IPS-20b (cell line): ENCODE measurements around the gene CLDN14.

Source experiments
- H3K27ac ChIP-seq: one replicate; pipeline ENCODE4 v1.5.1; 2013; ENCODE audit warnings: low read length
- H3K27me3 ChIP-seq: 2 replicates; pipeline ENCODE4 v1.6.1; 2013; ENCODE audit warnings: mild to moderate bottlenecking, low read length, inconsistent platforms; ENCODE audit not compliant: insufficient read depth
- H3K36me3 ChIP-seq: 2 replicates; pipeline ENCODE4 v1.6.1; 2013; ENCODE audit warnings: low read depth, mild to moderate bottlenecking, inconsistent platforms, low read length, moderate library complexity; ENCODE audit not compliant: insufficient read depth
- H3K4me1 ChIP-seq: 2 replicates; pipeline ENCODE4 v1.6.1; 2013; ENCODE audit warnings: mild to moderate bottlenecking, control low read depth, inconsistent platforms, low read length, moderate library complexity; ENCODE audit not compliant: insufficient read depth
- H3K4me3 ChIP-seq: 2 replicates; pipeline ENCODE4 v1.5.1; 2013; ENCODE audit warnings: mild to moderate bottlenecking, low read length, inconsistent platforms
- H3K9ac ChIP-seq: 2 replicates; pipeline ENCODE4 v1.6.1; 2013; ENCODE audit warnings: low read depth, mild to moderate bottlenecking, inconsistent platforms, low read length, moderate library complexity
- H3K9me3 ChIP-seq: 2 replicates; pipeline ENCODE4 v1.6.1; 2013; ENCODE audit warnings: mild to moderate bottlenecking, low read depth, low read length, inconsistent platforms; ENCODE audit not compliant: insufficient read depth

Gene CLDN14

GRCh38 chr21:36511484-36512220, 31.7 kb upstream of the CLDN14 start:
- H3K4me3 ChIP-seq = no peak overlapping the region
- no peaks in the 10 kb centered on the region for H3K36me3 ChIP-seq
- no peaks in the 10 kb centered on the region for H3K4me1 ChIP-seq
- no peak overlapping the region for H3K9ac ChIP-seq
- H3K27ac ChIP-seq = no peak overlapping the region
- no peaks in the 10 kb centered on the region for H3K9me3 ChIP-seq
- no peaks in the 10 kb centered on the region for H3K27me3 ChIP-seq

- Histone ChIP-seq H3K9ac (no peak overlapping the region), H3K9me3 (no peaks in the 10 kb centered on the region), H3K36me3 (no peaks in the 10 kb centered on the region), H3K27me3 (no peaks in the 10 kb centered on the region), H3K4me3 (no peak overlapping the region), H3K4me1 (no peaks in the 10 kb centered on the region), H3K27ac (no peak overlapping the region)
These were observed 31.0 kb upstream of the CLDN14 start for GRCh38 chr21:36510911-36511310.

GRCh38 chr21:36509973-36510664, 30.2 kb upstream of the CLDN14 start:
- no peak overlapping the region for H3K27ac ChIP-seq
- H3K9me3 ChIP-seq = no peaks in the 10 kb centered on the region
- no peak overlapping the region for H3K4me3 ChIP-seq
- H3K9ac ChIP-seq = no peak overlapping the region
- H3K27me3 ChIP-seq = no peaks in the 10 kb centered on the region
- no peaks in the 10 kb centered on the region for H3K4me1 ChIP-seq
- no peaks in the 10 kb centered on the region for H3K36me3 ChIP-seq

GRCh38 chr21:36508948-36509347, 29.0 kb upstream of the CLDN14 start:
- no peaks in the 10 kb centered on the region for H3K4me1 ChIP-seq
- H3K4me3 ChIP-seq = no peak overlapping the region
- H3K9ac ChIP-seq = no peak overlapping the region
- H3K9me3 ChIP-seq = no peaks in the 10 kb centered on the region
- no peaks in the 10 kb centered on the region for H3K27me3 ChIP-seq
- H3K36me3 ChIP-seq = no peaks in the 10 kb centered on the region
- H3K27ac ChIP-seq = no peak overlapping the region

- no peak overlapping the region for H3K27ac ChIP-seq
- H3K4me3 ChIP-seq = no peak overlapping the region
These were observed 27.6 kb upstream of the CLDN14 start for GRCh38 chr21:36507397-36508018.

GRCh38 chr21:36506482-36506881, 26.6 kb upstream of the CLDN14 start:
- Histone ChIP-seq H3K9me3 (no peaks in the 10 kb centered on the region), H3K4me1 (no peaks in the 10 kb centered on the region), H3K36me3 (no peaks in the 10 kb centered on the region), H3K9ac (no peak overlapping the region), H3K4me3 (no peak overlapping the region), H3K27me3 (no peaks in the 10 kb centered on the region), H3K27ac (no peak overlapping the region)

More at GRCh38 chr21:36507397-36508018, 27.6 kb upstream of the CLDN14 start:
- Histone ChIP-seq H3K27me3 (no peaks in the 10 kb centered on the region), H3K4me1 (no peaks in the 10 kb centered on the region), H3K9ac (no peak overlapping the region), H3K36me3 (no peaks in the 10 kb centered on the region), H3K9me3 (no peaks in the 10 kb centered on the region)

GRCh38 chr21:36504067-36505058, 24.4 kb upstream of the CLDN14 start:
- Histone ChIP-seq H3K27me3 (no peaks in the 10 kb centered on the region), H3K27ac (no peak overlapping the region), H3K9ac (no peak overlapping the region), H3K4me3 (no peak overlapping the region), H3K9me3 (no peaks in the 10 kb centered on the region), H3K4me1 (no peaks in the 10 kb centered on the region), H3K36me3 (no peaks in the 10 kb centered on the region)

GRCh38 chr21:36502365-36502764, 22.4 kb upstream of the CLDN14 start:
- no peaks in the 10 kb centered on the region for H3K9me3 ChIP-seq
- H3K27me3 ChIP-seq = no peaks in the 10 kb centered on the region
- H3K27ac ChIP-seq = no peak overlapping the region
- H3K4me1 ChIP-seq = no peaks in the 10 kb centered on the region
- no peak overlapping the region for H3K4me3 ChIP-seq
- H3K9ac ChIP-seq = no peak overlapping the region
- H3K36me3 ChIP-seq = no peaks in the 10 kb centered on the region

GRCh38 chr21:36501589-36501892, 21.6 kb upstream of the CLDN14 start:
- Histone ChIP-seq H3K4me1 (no peaks in the 10 kb centered on the region), H3K4me3 (no peak overlapping the region), H3K27ac (no peak overlapping the region), H3K9ac (no peak overlapping the region), H3K27me3 (no peaks in the 10 kb centered on the region), H3K36me3 (no peaks in the 10 kb centered on the region), H3K9me3 (no peaks in the 10 kb centered on the region)

- no peak overlapping the region for H3K27ac ChIP-seq
- no peak overlapping the region for H3K4me3 ChIP-seq
- no peaks in the 10 kb centered on the region for H3K36me3 ChIP-seq
- no peak overlapping the region for H3K9ac ChIP-seq
- no peaks in the 10 kb centered on the region for H3K4me1 ChIP-seq
- H3K9me3 ChIP-seq = no peaks in the 10 kb centered on the region
- H3K27me3 ChIP-seq = no peaks in the 10 kb centered on the region
These were observed 19.9 kb upstream of the CLDN14 start for GRCh38 chr21:36499578-36500471.

- Histone ChIP-seq H3K27ac (no peak overlapping the region), H3K4me3 (no peak overlapping the region), H3K27me3 (no peaks in the 10 kb centered on the region), H3K9me3 (no peaks in the 10 kb centered on the region), H3K9ac (no peak overlapping the region), H3K4me1 (no peaks in the 10 kb centered on the region), H3K36me3 (no peaks in the 10 kb centered on the region)
These were observed 14.6 kb upstream of the CLDN14 start for GRCh38 chr21:36494557-36494956.
